ENCODE measurements around the gene IL1RN. TPM values are rescaled to one million over a fixed set of nuclear protein-coding genes. Genes with fewer than 3 reads are reported as not detected.

The IL1RN gene
- total and polyA plus RNA-seq, 2 donors (not counting 3 experiments of a cell fraction or from before 2014, with no cell fraction given), result not detected

DNA sequence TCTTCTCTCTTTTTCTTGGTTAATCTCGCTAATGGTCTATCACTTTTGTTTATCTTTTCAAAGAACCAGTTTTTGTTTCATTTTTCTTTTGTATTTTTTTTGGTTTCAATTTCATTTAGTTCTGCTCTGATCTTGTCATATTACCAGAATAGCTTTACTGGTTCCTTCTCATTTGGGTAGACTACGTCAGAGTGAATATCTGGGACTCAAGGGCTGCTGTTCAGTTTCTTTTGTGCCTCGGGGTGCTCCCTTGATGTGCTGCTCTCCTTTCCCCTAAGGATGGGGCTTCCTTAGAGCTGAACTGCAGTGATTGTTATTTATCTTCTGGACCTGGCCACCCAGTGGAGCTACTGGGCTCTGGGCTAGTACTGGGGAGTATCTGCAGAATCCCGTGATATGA is 29.4 kb upstream of the IL1RN start:
- Histone ChIP-seq H2AFZ (ENCODE audit: low read depth, low read length) (no peak overlapping the region), H3K4me3 (replicated peaks in 1 of 3; ENCODE audit: insufficient read depth in 1 of 3, low read depth in 1 of 3, low read length in 3 of 3) (no peak overlapping the region), H3K4me1 (ENCODE audit: control insufficient read depth, extremely low read depth, insufficient read depth, low read length) (no peaks in the 10 kb centered on the region), H3K4me2 (ENCODE audit: insufficient read depth, low read length) (no peak overlapping the region), H3K9ac (replicated peaks; ENCODE audit: extremely low read depth, insufficient read depth, low read length) (no peak overlapping the region), H3K9me1 (replicated peaks; ENCODE audit: control insufficient read depth, extremely low read depth, insufficient read depth, low read length) (no peaks in the 10 kb centered on the region), H4K20me1 (replicated peaks; ENCODE audit: control insufficient read depth, extremely low read depth, insufficient read depth, low read length) (no peaks in the 10 kb centered on the region), H3K36me3 (ENCODE audit: control insufficient read depth in 2 of 2, extremely low read depth in 1 of 2, insufficient read depth in 2 of 2, low read length in 2 of 2) (no peaks in the 10 kb centered on the region), H3K9me3 (replicated peaks; ENCODE audit: control insufficient read depth, insufficient read depth, low read length) (no peaks in the 10 kb centered on the region), H3K27ac (ENCODE audit: insufficient read depth, low read depth, low read length) (no peak overlapping the region), H3K79me2 (ENCODE audit: control insufficient read depth, insufficient read depth, low read length) (no peaks in the 10 kb centered on the region), H3K27me3 (ENCODE audit: control insufficient read depth in 2 of 2, insufficient read depth in 2 of 2, low read length in 2 of 2) (no peaks in the 10 kb centered on the region)
- CTCF ChIA-PET, result no interaction called here
- dilution Hi-C loops (cut with MboI; ENCODE audit: extremely low pct_ligation_motif_present, low sequenced_read_pairs) (no loop called here), intact Hi-C loops (cut with micrococcal nuclease) (no loop called here)
- POLR2A ChIA-PET, result no interaction called here
- TF ChIP-seq JUN (IDR thresholded peaks at IDR 0.05; ENCODE audit: borderline replicate concordance, insufficient read depth, insufficient read length, low read depth) (no peak), FOS (IDR thresholded peaks at IDR 0.05; ENCODE audit: borderline replicate concordance, insufficient read depth, low read length) (no peak)
- TF ChIP-seq, protein P1, sequence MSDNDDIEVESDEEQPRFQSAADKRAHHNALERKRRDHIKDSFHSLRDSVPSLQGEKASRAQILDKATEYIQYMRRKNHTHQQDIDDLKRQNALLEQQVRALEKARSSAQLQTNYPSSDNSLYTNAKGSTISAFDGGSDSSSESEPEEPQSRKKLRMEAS (IDR thresholded peaks at IDR 0.05; ENCODE audit: insufficient read depth, insufficient read length), result no peak
- no peak for DNase-seq (ENCODE audit: low read depth, low spot score)
- no TSS peak for BruUV-seq (replicated peaks)
- FAIRE-seq, result no peak

DNA sequence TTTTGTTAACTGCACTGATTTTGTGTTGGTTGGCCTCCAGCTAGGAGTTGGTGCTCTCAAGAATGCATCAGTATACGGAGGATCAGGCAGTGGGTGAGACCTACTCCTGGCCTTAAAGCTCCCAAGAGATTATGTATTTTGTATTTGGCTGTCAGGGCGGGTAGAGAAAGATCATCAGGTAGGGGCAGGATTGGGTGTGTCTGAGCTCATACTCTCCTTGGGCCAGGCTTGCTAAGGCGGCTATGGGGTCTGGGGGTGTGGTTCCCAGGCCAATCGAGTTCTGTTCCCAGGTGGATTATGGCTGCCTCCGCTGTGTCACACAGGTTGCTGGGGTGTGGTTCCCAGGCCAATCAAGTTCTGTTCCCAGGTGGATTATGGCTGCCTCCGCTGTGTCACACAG is 28.9 kb upstream of the IL1RN start:
- no peak overlapping the region for H2AFZ ChIP-seq (ENCODE audit: low read depth, low read length)
- no peaks in the 10 kb centered on the region for H3K9me3 ChIP-seq (replicated peaks; ENCODE audit: control insufficient read depth, insufficient read depth, low read length)
- H3K9me1 ChIP-seq (replicated peaks; ENCODE audit: control insufficient read depth, extremely low read depth, insufficient read depth, low read length), result no peaks in the 10 kb centered on the region
- H3K27ac ChIP-seq (ENCODE audit: insufficient read depth, low read depth, low read length), result no peak overlapping the region
- dilution Hi-C loops (cut with MboI; ENCODE audit: extremely low pct_ligation_motif_present, low sequenced_read_pairs), result no loop called here
- H3K4me2 ChIP-seq (ENCODE audit: insufficient read depth, low read length), result no peak overlapping the region
- H3K9ac ChIP-seq (replicated peaks; ENCODE audit: extremely low read depth, insufficient read depth, low read length), result no peak overlapping the region
- POLR2A ChIA-PET, result no interaction called here
- no peaks in the 10 kb centered on the region for H4K20me1 ChIP-seq (replicated peaks; ENCODE audit: control insufficient read depth, extremely low read depth, insufficient read depth, low read length)
- no peaks in the 10 kb centered on the region for H3K36me3 ChIP-seq (ENCODE audit: control insufficient read depth in 2 of 2, extremely low read depth in 1 of 2, insufficient read depth in 2 of 2, low read length in 2 of 2)
- no peak for TF ChIP-seq FOS (IDR thresholded peaks at IDR 0.05; ENCODE audit: borderline replicate concordance, insufficient read depth, low read length)
- no peak for TF ChIP-seq EZH2 (IDR thresholded peaks at IDR 0.05; ENCODE audit: borderline replicate concordance, low read depth, low read length, severe bottlenecking)
- no peak for TF ChIP-seq MYC (IDR thresholded peaks at IDR 0.05; ENCODE audit: low read depth, low read length)
- TF ChIP-seq, protein P1 (IDR thresholded peaks at IDR 0.05; ENCODE audit: insufficient read depth, insufficient read length), result no peak
- no peak for TF ChIP-seq JUN (IDR thresholded peaks at IDR 0.05; ENCODE audit: borderline replicate concordance, insufficient read depth, insufficient read length, low read depth)
- no peak for TF ChIP-seq POLR2AphosphoS5 (IDR thresholded peaks at IDR 0.05; ENCODE audit: insufficient read depth, low read depth, low read length)
- TF ChIP-seq POLR2A (IDR thresholded peaks at IDR 0.05; ENCODE audit: low read depth, low read length), result no peak
- TF ChIP-seq GATA2 (IDR thresholded peaks at IDR 0.05; ENCODE audit: insufficient read depth, insufficient read length, low read depth, low read length), result no peak
- TF ChIP-seq, protein P2, sequence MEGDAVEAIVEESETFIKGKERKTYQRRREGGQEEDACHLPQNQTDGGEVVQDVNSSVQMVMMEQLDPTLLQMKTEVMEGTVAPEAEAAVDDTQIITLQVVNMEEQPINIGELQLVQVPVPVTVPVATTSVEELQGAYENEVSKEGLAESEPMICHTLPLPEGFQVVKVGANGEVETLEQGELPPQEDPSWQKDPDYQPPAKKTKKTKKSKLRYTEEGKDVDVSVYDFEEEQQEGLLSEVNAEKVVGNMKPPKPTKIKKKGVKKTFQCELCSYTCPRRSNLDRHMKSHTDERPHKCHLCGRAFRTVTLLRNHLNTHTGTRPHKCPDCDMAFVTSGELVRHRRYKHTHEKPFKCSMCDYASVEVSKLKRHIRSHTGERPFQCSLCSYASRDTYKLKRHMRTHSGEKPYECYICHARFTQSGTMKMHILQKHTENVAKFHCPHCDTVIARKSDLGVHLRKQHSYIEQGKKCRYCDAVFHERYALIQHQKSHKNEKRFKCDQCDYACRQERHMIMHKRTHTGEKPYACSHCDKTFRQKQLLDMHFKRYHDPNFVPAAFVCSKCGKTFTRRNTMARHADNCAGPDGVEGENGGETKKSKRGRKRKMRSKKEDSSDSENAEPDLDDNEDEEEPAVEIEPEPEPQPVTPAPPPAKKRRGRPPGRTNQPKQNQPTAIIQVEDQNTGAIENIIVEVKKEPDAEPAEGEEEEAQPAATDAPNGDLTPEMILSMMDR (IDR thresholded peaks at IDR 0.05; ENCODE audit: extremely low read depth in 1 of 2, insufficient read depth in 1 of 2, low read depth in 1 of 2, low read length in 2 of 2), result no peak
- H3K4me3 ChIP-seq (replicated peaks in 1 of 3; ENCODE audit: insufficient read depth in 1 of 3, low read depth in 1 of 3, low read length in 3 of 3), result no peak overlapping the region
- no peaks in the 10 kb centered on the region for H3K79me2 ChIP-seq (ENCODE audit: control insufficient read depth, insufficient read depth, low read length)
- intact Hi-C loops (cut with micrococcal nuclease), result no loop called here
- no peaks in the 10 kb centered on the region for H3K4me1 ChIP-seq (ENCODE audit: control insufficient read depth, extremely low read depth, insufficient read depth, low read length)
- no peaks in the 10 kb centered on the region for H3K27me3 ChIP-seq (ENCODE audit: control insufficient read depth in 2 of 2, insufficient read depth in 2 of 2, low read length in 2 of 2)
- no peak for DNase-seq (ENCODE audit: low read depth, low spot score)
- CTCF ChIA-PET, result no interaction called here
- no peak for FAIRE-seq
- BruUV-seq (replicated peaks), result no TSS peak
